Chondrocyte (in vitro differentiated cells): ENCODE results near the gene GLYATL1. TPM values are rescaled to one million over a fixed set of nuclear protein-coding genes. Genes with fewer than 3 reads are reported as not detected.

Experiments used
- DNase-seq: peaks from one replicate; pipeline ENCODE4 v3.0.0; 2021; ENCODE audit warnings: mixed read lengths, low spot score
- H3K27ac Mint-ChIP-seq: one replicate; pipeline ENCODE4 v1.8.0; 2021; ENCODE audit warnings: mild to moderate bottlenecking, moderate library complexity, mixed read lengths; ENCODE audit not compliant: unreplicated experiment
- H3K27me3 Mint-ChIP-seq: 2 replicates; pipeline ENCODE4 v1.8.0; 2021; ENCODE audit warnings: low read depth, mixed read lengths
- H3K36me3 Mint-ChIP-seq: 2 replicates; pipeline ENCODE4 v1.8.0; 2021; ENCODE audit warnings: low read depth, mixed read lengths
- H3K4me1 Mint-ChIP-seq: 2 replicates; pipeline ENCODE4 v1.8.0; 2021; ENCODE audit warnings: low read depth, mild to moderate bottlenecking, mixed read lengths
- H3K4me3 Mint-ChIP-seq: one replicate; pipeline ENCODE4 v1.8.0; 2021; ENCODE audit warnings: mild to moderate bottlenecking, moderate library complexity, mixed read lengths; ENCODE audit not compliant: unreplicated experiment
- H3K9me3 Mint-ChIP-seq: 2 replicates; pipeline ENCODE4 v1.8.0; 2021; ENCODE audit warnings: low read depth, mixed read lengths
- CTCF ChIP-seq: fragments of 200-600 bp; sonication (generic); IDR thresholded peaks from 2 replicates; pipeline ENCODE4 v1.5.0; 2021; ENCODE audit warnings: antibody characterized with exemption, mild to moderate bottlenecking, moderate library complexity
- total RNA-seq: library from RNA; stranded (reverse); gene quantifications from 3 replicates; pipeline ENCODE4 v1.2.1, GENCODE V29; 2021

GLYATL1 gene
- total RNA-seq, 1 donor from 2014 or later, result not detected

- Mint-ChIP-seq H3K27ac (no peak overlapping the region), H3K27me3 (peaks cover 16% of the 10 kb centered on the region), H3K4me1 (no peaks in the 10 kb centered on the region), H3K4me3 (no peak overlapping the region), H3K9me3 (peaks cover 21% of the 10 kb centered on the region), H3K36me3 (peaks cover 3% of the 10 kb centered on the region)
- no peak for DNase-seq
- TF ChIP-seq CTCF, result no peak
Observed at GRCh38 chr11:58914821-58915543, 24.3 kb upstream of the GLYATL1 start.

GRCh38 chr11:58916637-58917036 lies 22.7 kb upstream of the GLYATL1 start:
- Mint-ChIP-seq H3K4me1 (no peaks in the 10 kb centered on the region), H3K27me3 (peaks cover 11% of the 10 kb centered on the region), H3K9me3 (peaks cover 21% of the 10 kb centered on the region), H3K4me3 (no peak overlapping the region), H3K27ac (no peak overlapping the region), H3K36me3 (peaks cover 3% of the 10 kb centered on the region)
- no peak for DNase-seq
- no peak for TF ChIP-seq CTCF

- no peak overlapping the region for H3K4me3 Mint-ChIP-seq
- no peak overlapping the region for H3K27ac Mint-ChIP-seq
- DNase-seq, result no peak
- no peak for TF ChIP-seq CTCF
- H3K36me3 Mint-ChIP-seq, result peaks cover 3% of the 10 kb centered on the region
- peaks cover 6% of the 10 kb centered on the region for H3K27me3 Mint-ChIP-seq
- H3K9me3 Mint-ChIP-seq, result peaks cover 21% of the 10 kb centered on the region
- H3K4me1 Mint-ChIP-seq, result no peaks in the 10 kb centered on the region
Observed at GRCh38 chr11:58917159-58917783, 22.0 kb upstream of the GLYATL1 start.

- no peak for TF ChIP-seq CTCF
- Mint-ChIP-seq H3K4me3 (no peak overlapping the region), H3K27me3 (peaks cover 11% of the 10 kb centered on the region), H3K27ac (no peak overlapping the region), H3K36me3 (peaks cover 3% of the 10 kb centered on the region), H3K9me3 (peaks cover 21% of the 10 kb centered on the region), H3K4me1 (peaks cover 3% of the 10 kb centered on the region)
- DNase-seq, result no peak
Observed at GRCh38 chr11:58919561-58919960, 19.7 kb upstream of the GLYATL1 start.

- Mint-ChIP-seq H3K9me3 (peaks cover 21% of the 10 kb centered on the region), H3K27me3 (peaks cover 12% of the 10 kb centered on the region), H3K36me3 (peaks cover 3% of the 10 kb centered on the region), H3K27ac (no peak overlapping the region), H3K4me3 (no peak overlapping the region), H3K4me1 (peaks cover 3% of the 10 kb centered on the region)
- no peak for DNase-seq
- no peak for TF ChIP-seq CTCF
Observed at GRCh38 chr11:58919980-58920379, 19.3 kb upstream of the GLYATL1 start.
